ENCODE measurements around the gene MANEA. TPM values are rescaled to one million over a fixed set of nuclear protein-coding genes. Genes with fewer than 3 reads are reported as not detected.

Gene MANEA
- total and polyA plus RNA-seq, 2 of the 8 experiments (the other 6 are each of a cell fraction or from before 2014, with no cell fraction given): 2.8 to 10.4 TPM

DNA sequence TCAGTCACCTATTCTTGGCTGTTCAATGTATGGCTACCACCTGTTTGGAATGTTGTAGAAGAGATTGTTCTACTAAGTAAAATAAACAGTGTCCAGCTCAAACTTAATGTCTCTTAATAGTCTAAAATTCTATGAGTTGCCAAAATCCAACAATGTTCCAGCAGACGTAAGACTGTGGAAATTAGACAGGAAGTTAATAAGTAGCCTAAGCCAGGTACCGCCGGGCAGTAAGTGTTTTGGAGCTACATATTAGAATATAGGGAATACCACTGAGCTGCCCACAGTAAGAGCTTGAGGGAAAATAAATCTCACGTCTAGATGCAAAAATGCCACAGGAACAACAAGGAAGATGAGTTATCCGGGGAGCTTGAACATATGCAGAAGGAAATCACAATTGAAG is 7.8 kb upstream of the MANEA start:
- Histone ChIP-seq H2BK15ac (ENCODE audit: low read length) (no peak overlapping the region), H3K18ac (ENCODE audit: extremely low read depth, low read length) (no peak overlapping the region), H3K14ac (ENCODE audit: insufficient read length) (no peak overlapping the region), H2AFZ (ENCODE audit: low read length) (no peak overlapping the region), H3K23ac (ENCODE audit: insufficient read length) (no peak overlapping the region), H3K56ac (replicated peaks; ENCODE audit: insufficient read length, low read depth, low read length) (no peak overlapping the region), H3K27ac (ENCODE audit: low read depth, low read length) (no peak overlapping the region), H3K4me2 (ENCODE audit: insufficient read depth in 1 of 2, low read depth in 2 of 2, low read length in 2 of 2) (no peak overlapping the region), H2BK5ac (ENCODE audit: low read depth, low read length) (no peak overlapping the region), H2BK120ac (replicated peaks; ENCODE audit: low read depth, low read length) (no peak overlapping the region), H3K4me3 (ENCODE audit: extremely low read depth in 1 of 4, insufficient read depth in 2 of 4, low read depth in 3 of 4, low read length in 4 of 4) (no peak overlapping the region), H2BK12ac (ENCODE audit: low read depth, low read length) (no peak overlapping the region), H4K5ac (ENCODE audit: insufficient read length, low read depth, low read length) (no peak overlapping the region), H3K79me1 (ENCODE audit: low read depth, low read length) (no peaks in the 10 kb centered on the region), H3K9me3 (ENCODE audit: insufficient read depth in 2 of 2, low read depth in 1 of 2, low read length in 1 of 2) (no peaks in the 10 kb centered on the region), H3K79me2 (ENCODE audit: control insufficient read depth in 1 of 2, insufficient read depth in 2 of 2, low read length in 2 of 2) (peaks cover 0 to 2% of the 10 kb centered on the region in 2 experiments; a peak in 1 of 4 replicates), H3K27me3 (replicated peaks in 1 of 4; ENCODE audit: control insufficient read depth in 3 of 4, extremely low read depth in 1 of 4, insufficient read depth in 3 of 4, low read length in 3 of 4) (no peaks in the 10 kb centered on the region), H3K36me3 (ENCODE audit: control insufficient read depth in 2 of 4, insufficient read depth in 4 of 4, low read length in 3 of 4) (no peaks in the 10 kb centered on the region), H3K4me1 (replicated peaks in 1 of 4; ENCODE audit: control insufficient read depth in 3 of 4, insufficient read depth in 4 of 4, low read length in 3 of 4) (peaks cover 0 to 4% (median 0%) of the 10 kb centered on the region in 4 experiments; a peak in 1 of 7 replicates), H4K91ac (replicated peaks; ENCODE audit: insufficient read length, low read length) (no peak overlapping the region), H2AK5ac (ENCODE audit: low read depth, low read length) (no peak overlapping the region), H2BK20ac (ENCODE audit: low read length) (no peak overlapping the region), H3K9ac (replicated peaks in 1 of 4; ENCODE audit: extremely low read depth in 1 of 4, low read depth in 3 of 4, low read length in 3 of 4) (no peak overlapping the region), H3K4ac (replicated peaks; ENCODE audit: insufficient read length, low read depth, low read length) (no peak overlapping the region), H4K20me1 (replicated peaks in 1 of 2; ENCODE audit: control insufficient read depth in 1 of 2, insufficient read depth in 2 of 2, low read length in 2 of 2) (no peaks in the 10 kb centered on the region), H4K8ac (ENCODE audit: extremely low read depth, insufficient read depth, low read length) (no peak overlapping the region), H3K23me2 (ENCODE audit: low read depth, low read length) (no peaks in the 10 kb centered on the region)
- POLR2A ChIA-PET (ENCODE audit: partially characterized antibody): no interaction called here
- DNase-seq (ENCODE audit: low read depth in 1 of 2, low spot score in 2 of 2): no peak
- TF ChIP-seq CHD2 (IDR thresholded peaks at IDR 0.05; ENCODE audit: low read length): no peak
- WGBS, 2 experiments (ENCODE audit: extremely low coverage in 1 of 2, insufficient coverage in 1 of 2, insufficient read length in 1 of 2, insufficient replicate concordance in 2 of 2, low coverage in 1 of 2, low lambda C conversion rate in 2 of 2, missing lambda C conversion rate in 1 of 2): 96% methylated on average over 5 of the region's 5 CpGs; no CpG with 5 or more reads in 1 of the 2 experiments
- CTCF ChIA-PET (ENCODE audit: partially characterized antibody): no interaction called here
- no peak for FAIRE-seq
